Coronary artery (tissue), 2 donors: ENCODE results near the gene SLC26A4.
"Not testable (repeated sequence)": the region's sequence is repeated elsewhere in the genome, so short reads cannot be mapped to it uniquely, and the experiment has no call there.

Source experiments
- DNase-seq: peaks from one replicate; pipeline ENCODE4 v3.0.0-alpha.2; 2017; ENCODE audit warnings: low spot score
- H3K27ac ChIP-seq, 2 donors: fragments of 200-600 bp; sonication (generic); one replicate each; pipeline ENCODE4 v1.5.1; 2016 to 2019
- H3K4me3 ChIP-seq: fragments of 200-600 bp; sonication (generic); 2 replicates; pipeline ENCODE4 v1.5.1; 2016; ENCODE audit warnings: mild to moderate bottlenecking, moderate library complexity
- CTCF ChIP-seq: fragments of 200-600 bp; sonication (generic); IDR thresholded peaks from one replicate; pipeline ENCODE4 v1.5.1; 2019; ENCODE audit warnings: antibody characterized with exemption

SLC26A4 gene

GRCh38 chr7:107627002-107627401, 33.6 kb upstream of the SLC26A4 start:
- no peak for TF ChIP-seq CTCF
- no peak overlapping the region for H3K4me3 ChIP-seq
- no peak overlapping the region for H3K27ac ChIP-seq
- no peak for DNase-seq

- Histone ChIP-seq H3K4me3 (no peak overlapping the region), H3K27ac (no peak overlapping the region)
- no peak for TF ChIP-seq CTCF
- DNase-seq, result no peak
These were observed 32.1 kb upstream of the SLC26A4 start for GRCh38 chr7:107628461-107629064.

- H3K27ac ChIP-seq, result no peak overlapping the region
- TF ChIP-seq CTCF, result no peak
- no peak for DNase-seq
- no peak overlapping the region for H3K4me3 ChIP-seq
These were observed 30.3 kb upstream of the SLC26A4 start for GRCh38 chr7:107630342-107630741.

GRCh38 chr7:107631588-107632491, 28.8 kb upstream of the SLC26A4 start:
- Histone ChIP-seq H3K4me3 (no peak overlapping the region), H3K27ac (no peak overlapping the region)
- TF ChIP-seq CTCF, result no peak
- no peak for DNase-seq

GRCh38 chr7:107632492-107632865, 28.1 kb upstream of the SLC26A4 start:
- no peak overlapping the region for H3K4me3 ChIP-seq

GRCh38 chr7:107638594-107638993, 22.0 kb upstream of the SLC26A4 start:
- DNase-seq, result no peak
- Histone ChIP-seq H3K4me3 (no peak overlapping the region), H3K27ac (no peak overlapping the region)
- no peak for TF ChIP-seq CTCF

More at GRCh38 chr7:107632492-107632865, 28.1 kb upstream of the SLC26A4 start:
- no peak for TF ChIP-seq CTCF
- H3K27ac ChIP-seq, result no peak overlapping the region
- DNase-seq, result no peak

- not testable (repeated sequence) for H3K27ac ChIP-seq, DNase-seq, H3K4me3 ChIP-seq
These were observed 21.6 kb upstream of the SLC26A4 start for GRCh38 chr7:107639070-107639469.
